GM12878 (cell line): Measurements from ENCODE around the gene TDRD7. TPM values are rescaled to one million over a fixed set of nuclear protein-coding genes. Genes with fewer than 3 reads are reported as not detected.

Experiments used
- ATAC-seq: fragments of 200-7000 bp; cut with Tn5 transposase; 3 replicates; pipeline ENCODE4 v1.9.1; 2020; ENCODE audit warnings: mild to moderate bottlenecking, moderate library complexity
- BruUV-seq: library from RNA; stranded (reverse); fragments of 400-500 nt; replicated peaks from 2 replicates; lab custom pipeline; 2021; lab: Mats Ljungman, UMichigan
- CTCF ChIA-PET: fragments of 300-600 bp; sonication (Branson Sonifier 250); formaldehyde crosslinking; extraction: SDS; loops from one replicate; lab custom pipeline; 2021; ENCODE audit warnings: inconsistent platforms; lab: Yijun Ruan, JAX
- POLR2A ChIA-PET: fragments of 350-600 bp; formaldehyde crosslinking; extraction: SDS; loops from one replicate; lab custom pipeline; 2021; ENCODE audit warnings: inconsistent platforms; lab: Charles Lee
- RAD21 ChIA-PET: fragments of 300-600 bp; sonication (Branson Sonifier 250); formaldehyde crosslinking; loops from one replicate; lab custom pipeline; 2023; ENCODE audit warnings: antibody characterized with exemption; ENCODE audit not compliant: unreplicated experiment; lab: Charles Lee
- SMC1A ChIA-PET: fragments of 300-600 bp; sonication (Branson Sonifier 250); formaldehyde crosslinking; loops from one replicate; lab custom pipeline; 2023; ENCODE audit not compliant: unreplicated experiment, uncharacterized antibody; lab: Charles Lee
- DNase-seq: peaks from one replicate; pipeline ENCODE4 v3.0.0-alpha.2; 2011; ENCODE audit warnings: low read depth, low spot score
- FAIRE-seq: peaks from 3 replicates; lab custom pipeline; 2011; peaks lifted over from hg19 to GRCh38; lab: Jason Lieb, UNC
- H2AFZ ChIP-seq: 2 replicates; pipeline ENCODE4 v1.6.0; 2011; ENCODE audit warnings: low read depth, low read length, control low read depth; ENCODE audit not compliant: control insufficient read depth
- H3K27ac ChIP-seq: 2 replicates; pipeline ENCODE4 v1.5.1; 2011; ENCODE audit warnings: control low read depth; ENCODE audit not compliant: control insufficient read depth, insufficient read depth
- H3K27me3 ChIP-seq, 2 experiments: replicated peaks in 1 of 2; 2 replicates each; pipeline versions ENCODE4 v1.6.0 to v1.6.1; 2011; ENCODE audit warnings: low read length in 1 of 2; ENCODE audit not compliant: control insufficient read depth in 2 of 2, insufficient read depth in 2 of 2
- H3K36me3 ChIP-seq, 2 experiments: 2 replicates each; pipeline ENCODE4 v1.5.1; 2011; ENCODE audit warnings: low read length in 1 of 2; ENCODE audit not compliant: control insufficient read depth in 2 of 2, insufficient read depth in 2 of 2
- H3K4me1 ChIP-seq: 2 replicates; pipeline ENCODE4 v1.6.1; 2011; ENCODE audit warnings: mild to moderate bottlenecking, low read length, moderate library complexity, mixed read lengths; ENCODE audit not compliant: control insufficient read depth, insufficient read depth
- H3K4me2 ChIP-seq: 2 replicates; pipeline ENCODE4 v1.6.0; 2011; ENCODE audit warnings: control low read depth; ENCODE audit not compliant: control insufficient read depth, insufficient read depth
- H3K4me3 ChIP-seq: fragments of 200-600 bp; sonication (generic); 2 replicates; pipeline ENCODE4 v1.5.1; 2016
- H3K79me2 ChIP-seq: 2 replicates; pipeline ENCODE4 v1.6.0; 2011; ENCODE audit warnings: low read length; ENCODE audit not compliant: control insufficient read depth, insufficient read depth
- H3K9ac ChIP-seq: 2 replicates; pipeline ENCODE4 v1.8.0; 2011; ENCODE audit warnings: low read length, control low read depth, mixed read lengths; ENCODE audit not compliant: control insufficient read depth, insufficient read depth
- H3K9me3 ChIP-seq: replicated peaks from 3 replicates; pipeline ENCODE4 v1.5.1; 2011; ENCODE audit warnings: mild to moderate bottlenecking, low read length; ENCODE audit not compliant: control insufficient read depth, insufficient read depth
- H4K20me1 ChIP-seq: 2 replicates; pipeline ENCODE4 v1.6.0; 2011; ENCODE audit not compliant: control insufficient read depth, insufficient read depth
- DPF2 ChIP-seq: fragments of 450-650 bp; IDR thresholded peaks from 2 replicates; pipeline ENCODE4 v1.6.1; 2017; ENCODE audit warnings: mild to moderate bottlenecking
- EGR1 ChIP-seq, 2 experiments: IDR thresholded peaks; 1 replicate in 1 of 2; 2 replicates in 1 of 2; pipeline ENCODE4 v1.6.1; 2011 to 2012; ENCODE audit warnings: low read depth in 2 of 2, low read length in 2 of 2, borderline replicate concordance in 1 of 2, mild to moderate bottlenecking in 1 of 2, moderate library complexity in 1 of 2
- EP300 ChIP-seq, 2 experiments: fragments of 150-350 bp in 1 of 2; IDR thresholded peaks; 2 replicates each; pipeline ENCODE4 v1.6.1; 2011 to 2012; ENCODE audit warnings: low read depth in 2 of 2, low read length in 2 of 2, borderline replicate concordance in 1 of 2, improper control_type of control experiment in 1 of 2, inconsistent platforms in 1 of 2; ENCODE audit not compliant: control insufficient read depth in 1 of 2
- WGBS: methylation state at CpG from one replicate; pipeline ENCODE4 v1.1.6; 2016; ENCODE audit warnings: low lambda C conversion rate; ENCODE audit not compliant: insufficient replicate concordance, insufficient coverage; ENCODE audit errors: missing lambda C conversion rate; 5-methylcytosine and 5-hydroxymethylcytosine counted together
- in situ Hi-C: fragments of 300-500 bp; cut with MboI; formaldehyde crosslinking; loops from 9 replicates; pipeline ENCODE4 v1.14.3; 2018; ENCODE audit warnings: mixed read lengths
- intact Hi-C: fragments of 100-400 bp; cut with micrococcal nuclease; formaldehyde crosslinking; loops from one replicate; pipeline ENCODE4 v1.14.2; 2022; ENCODE audit not compliant: unreplicated experiment
- polyA plus RNA-seq, 11 experiments: library from polyadenylated mRNA; depleted of rRNA in 4 of 11; unstranded in 6 of 11; stranded (reverse) in 5 of 11; fragments of >200 nt; fragmentation: Nextera tagmentation in 4 of 11; fragmentation: Illumina TruSeq in 1 of 11; extraction: Ambion mirVana in 4 of 11; extraction: Trizol in 1 of 11; gene quantifications; 1 replicate in 1 of 11; 2 replicates in 10 of 11; pipeline versions ENCODE4 v1.2.1 to v1.2.3, GENCODE V29; 2011 to 2016; ENCODE audit warnings: inconsistent platforms in 2 of 11, missing spikeins in 2 of 11, low read depth in 1 of 11
- total RNA-seq, 4 experiments: library from RNA; depleted of rRNA in 3 of 4; stranded (reverse); fragments of >200 nt in 3 of 4; fragmentation: Illumina TruSeq in 1 of 4; extraction: Trizol in 1 of 4; gene quantifications; 2 replicates each; pipeline versions ENCODE4 v1.2.1 to v1.2.3, GENCODE V29; 2013 to 2021

Gene TDRD7
- total and polyA plus RNA-seq, 10 of the 15 experiments (the other 5 are each of a cell fraction or from before 2014, with no cell fraction given) = 5.7 to 26.4 (median 16.2) TPM

DNA sequence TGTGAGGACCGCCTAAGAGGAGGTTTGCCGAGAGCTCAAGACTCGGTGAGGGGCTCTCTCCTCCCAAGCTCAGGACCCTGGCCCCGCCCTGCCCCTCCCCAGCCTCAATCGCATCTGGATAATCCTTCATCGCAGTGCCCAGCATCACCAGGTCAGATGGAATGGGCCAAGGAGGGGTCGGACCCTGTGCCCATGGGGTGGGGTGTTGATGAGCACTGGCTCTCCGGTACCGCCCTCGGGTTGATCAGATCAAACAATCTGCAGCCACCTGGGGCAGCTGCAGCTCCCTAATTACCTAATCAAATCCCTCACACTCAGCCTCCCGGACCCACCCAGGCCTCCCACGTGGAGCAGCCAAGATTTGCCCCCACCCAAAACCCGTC lies 24.4 kb upstream of the TDRD7 start:
- no peak for FAIRE-seq
- no peak for ATAC-seq
- no peak overlapping the region for H2AFZ ChIP-seq
- peaks cover 43% of the 10 kb centered on the region for H3K4me1 ChIP-seq
- H4K20me1 ChIP-seq = no peaks in the 10 kb centered on the region
- H3K27ac ChIP-seq = no peak overlapping the region
- peak overlapping the region; percentile 38 for H3K4me2 ChIP-seq
- DNase-seq = no peak
- ChIA-PET RAD21 (interaction anchor here (0.6 to 4.9 kb wide), 16 partner anchors 11 to 531 kb away, joined by 3 to 26 read pairs (median 15); partner anchors contain the start of gene TMOD1), CTCF (interaction anchor here (0.6 to 7.1 kb wide), 20 partner anchors 10 to 531 kb away, joined by 3 to 157 read pairs (median 4); partner anchors contain the start of gene TDRD7), POLR2A (interaction anchor here (0.9 to 1.4 kb wide), 3 partner anchors 10 to 26 kb away, joined by 3 to 6 read pairs (median 5); no protein-coding TSS in a partner anchor), SMC1A (interaction anchor here (0.6 to 5.9 kb wide), 15 partner anchors 10 to 228 kb away, joined by 3 to 66 read pairs (median 5); no protein-coding TSS in a partner anchor)
- H3K27me3 ChIP-seq = no peaks in the 10 kb centered on the region
- H3K9ac ChIP-seq = no peak overlapping the region
- TF ChIP-seq DPF2 (0 out of 2 replicates have a peak, but pooled peaks have one; percentile 6), EP300 (IDR thresholded peaks at IDR 0.05; ENCODE audit: borderline replicate concordance in 1 of 2, control insufficient read depth in 1 of 2, low read depth in 2 of 2, low read length in 2 of 2) (no peak), EGR1 (IDR thresholded peaks at IDR 0.05; ENCODE audit: borderline replicate concordance in 1 of 2, low read depth in 2 of 2, low read length in 2 of 2) (no peak)
- in situ Hi-C loops = no loop called here
- H3K4me3 ChIP-seq = no peak overlapping the region
- 58% methylated on average over 13 of the region's 13 CpGs for WGBS
- intact Hi-C loops = loop anchor here (1.0 kb wide), 2 partner anchors 12 to 228 kb away; no protein-coding TSS in a partner anchor
- H3K79me2 ChIP-seq = no peaks in the 10 kb centered on the region
- no peaks in the 10 kb centered on the region for H3K36me3 ChIP-seq
- no peaks in the 10 kb centered on the region for H3K9me3 ChIP-seq
- BruUV-seq = no TSS peak
